Glutamatergic neuron (in vitro differentiated cells): Measurements from ENCODE around the gene DMKN. TPM values are rescaled to one million over a fixed set of nuclear protein-coding genes. Genes with fewer than 3 reads are reported as not detected.
A peak's percentile ranks its signal among the peaks of the same experiment; 100 is the strongest.

ENCODE experiments used
- DNase-seq: peaks from one replicate; pipeline ENCODE4 v3.0.0; 2022
- H3K27ac Mint-ChIP-seq: one replicate; pipeline ENCODE4 v1.8.0; 2020; ENCODE audit warnings: mild to moderate bottlenecking, mixed read lengths, inconsistent platforms; ENCODE audit not compliant: unreplicated experiment
- H3K27me3 Mint-ChIP-seq: one replicate; pipeline ENCODE4 v1.8.0; 2020; ENCODE audit warnings: mild to moderate bottlenecking, moderate library complexity, mixed read lengths, inconsistent platforms; ENCODE audit not compliant: unreplicated experiment
- H3K36me3 Mint-ChIP-seq: one replicate; pipeline ENCODE4 v1.8.0; 2020; ENCODE audit warnings: mild to moderate bottlenecking, mixed read lengths, inconsistent platforms; ENCODE audit not compliant: unreplicated experiment
- H3K4me1 Mint-ChIP-seq: one replicate; pipeline ENCODE4 v1.8.0; 2020; ENCODE audit warnings: mild to moderate bottlenecking, low read depth, mixed read lengths, inconsistent platforms; ENCODE audit not compliant: unreplicated experiment
- H3K4me3 Mint-ChIP-seq: one replicate; pipeline ENCODE4 v1.8.0; 2020; ENCODE audit warnings: mild to moderate bottlenecking, mixed read lengths, inconsistent platforms; ENCODE audit not compliant: unreplicated experiment
- H3K9me3 Mint-ChIP-seq: one replicate; pipeline ENCODE4 v1.8.0; 2020; ENCODE audit warnings: mild to moderate bottlenecking, moderate library complexity, mixed read lengths, inconsistent platforms; ENCODE audit not compliant: unreplicated experiment
- CTCF ChIP-seq: fragments of 200-600 bp; sonication (generic); IDR thresholded peaks from one replicate; pipeline ENCODE4 v1.5.0; 2021; ENCODE audit not compliant: partially characterized antibody, unreplicated experiment
- total RNA-seq: library from RNA; stranded (reverse); fragmentation: NEBNext Ultra II Directional; extraction: Animal tissue kit (Norgen Biotek cat#: 25700); gene quantifications from one replicate; pipeline ENCODE4 v1.2.1, GENCODE V29; 2021; ENCODE audit not compliant: unreplicated experiment

The DMKN gene
- total RNA-seq, 1 donor from 2014 or later, result 0.88 TPM

- H3K27ac Mint-ChIP-seq, result no peak overlapping the region
- no peak overlapping the region for H3K4me3 Mint-ChIP-seq
- H3K36me3 Mint-ChIP-seq, result no peaks in the 10 kb centered on the region
- H3K4me1 Mint-ChIP-seq, result peaks cover 3% of the 10 kb centered on the region
- H3K9me3 Mint-ChIP-seq, result peaks cover 8% of the 10 kb centered on the region
- DNase-seq, result no peak
- H3K27me3 Mint-ChIP-seq, result peaks cover 14% of the 10 kb centered on the region
- no peak for TF ChIP-seq CTCF
Observed at GRCh38 chr19:35549879-35550523, 36.6 kb upstream of the DMKN start.

GRCh38 chr19:35549174-35549788 is 35.8 kb upstream of the DMKN start:
- peaks cover 3% of the 10 kb centered on the region for H3K4me1 Mint-ChIP-seq
- no peak overlapping the region for H3K27ac Mint-ChIP-seq
- no peak overlapping the region for H3K4me3 Mint-ChIP-seq

GRCh38 chr19:35546532-35546931 is 33.1 kb upstream of the DMKN start:
- peaks cover 8% of the 10 kb centered on the region for H3K9me3 Mint-ChIP-seq
- H3K36me3 Mint-ChIP-seq, result no peaks in the 10 kb centered on the region
- TF ChIP-seq CTCF, result no peak
- DNase-seq, result no peak
- H3K27ac Mint-ChIP-seq, result peak overlapping the region; percentile 35
- peak overlapping the region; percentile 87 for H3K4me3 Mint-ChIP-seq
- H3K4me1 Mint-ChIP-seq, result peaks cover 3% of the 10 kb centered on the region
- H3K27me3 Mint-ChIP-seq, result peaks cover 11% of the 10 kb centered on the region

More at GRCh38 chr19:35549174-35549788, 35.8 kb upstream of the DMKN start:
- peak; percentile 52 for DNase-seq
- peaks cover 8% of the 10 kb centered on the region for H3K9me3 Mint-ChIP-seq
- H3K27me3 Mint-ChIP-seq, result peaks cover 12% of the 10 kb centered on the region
- H3K36me3 Mint-ChIP-seq, result no peaks in the 10 kb centered on the region
- peak; percentile 88 for TF ChIP-seq CTCF

- Mint-ChIP-seq H3K36me3 (no peaks in the 10 kb centered on the region), H3K9me3 (peaks cover 8% of the 10 kb centered on the region), H3K27ac (peak overlapping the region; percentile 35), H3K4me3 (peak overlapping the region; percentile 87), H3K4me1 (peaks cover 3% of the 10 kb centered on the region), H3K27me3 (peaks cover 10% of the 10 kb centered on the region)
- DNase-seq, result no peak
- TF ChIP-seq CTCF, result no peak
Observed at GRCh38 chr19:35545855-35546381, 32.5 kb upstream of the DMKN start.
